NCI-H510A treated with DMSO at 0.1 percent for 48 hours (cell line): ENCODE results near the gene CORO2B.

ENCODE experiments used
- DNase-seq: peaks from one replicate; lab custom pipeline; 2025; lab: John Stamatoyannopoulos, UW

The CORO2B gene

GRCh38 chr15:68608844-68609232, 30.0 kb downstream of the CORO2B start:
- no peak for DNase-seq

DNA sequence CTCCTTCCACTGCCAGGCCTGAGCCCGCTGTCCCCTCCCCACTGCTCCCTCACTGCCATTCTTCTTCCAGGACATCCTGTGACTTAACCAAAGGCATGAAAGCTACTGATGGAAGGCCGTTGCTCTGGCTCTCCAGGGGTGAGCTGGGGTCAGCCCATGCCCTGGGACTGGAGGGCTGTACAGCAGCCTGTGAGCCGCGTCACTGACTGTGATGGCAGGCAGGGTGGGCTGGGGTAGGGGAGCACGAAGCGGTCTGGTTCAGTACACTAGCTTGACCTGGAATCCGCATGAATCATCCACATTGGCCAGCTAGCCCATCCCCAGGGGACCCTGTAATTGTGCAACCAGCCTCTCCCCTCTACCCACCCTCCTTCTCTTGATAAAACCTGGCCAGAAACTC, 30.8 kb downstream of the CORO2B start:
- no peak for DNase-seq

GRCh38 chr15:68610825-68611224, 32.0 kb downstream of the CORO2B start:
- DNase-seq = no peak

GRCh38 chr15:68612503-68612902, 33.7 kb downstream of the CORO2B start:
- no peak for DNase-seq

GRCh38 chr15:68612979-68613740, 34.4 kb downstream of the CORO2B start:
- DNase-seq = no peak

GRCh38 chr15:68614286-68615035, 35.7 kb downstream of the CORO2B start:
- no peak for DNase-seq

DNA sequence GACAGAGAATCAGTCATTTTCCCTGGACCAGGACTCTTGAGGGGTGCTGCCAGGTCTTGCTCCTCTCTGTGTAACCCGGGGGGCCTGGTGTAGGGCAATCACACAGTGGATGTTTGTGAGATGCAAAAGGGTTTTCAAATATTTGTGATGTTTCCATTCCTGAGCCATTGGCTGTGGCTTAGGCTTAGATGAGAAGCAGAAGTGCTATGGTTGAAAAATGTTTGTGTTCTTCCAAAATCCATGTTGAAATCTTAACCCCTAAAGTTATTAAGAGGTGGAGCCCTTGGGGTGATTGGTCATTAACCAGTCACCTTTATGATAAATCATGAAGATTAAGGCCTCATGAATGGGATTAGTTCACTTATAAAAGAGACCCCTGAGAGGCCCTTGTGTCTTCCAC, 36.5 kb downstream of the CORO2B start:
- DNase-seq = no peak

- no peak for DNase-seq
These were observed 37.0 kb downstream of the CORO2B start for GRCh38 chr15:68615811-68616210.

GRCh38 chr15:68616397-68616796, 37.6 kb downstream of the CORO2B start:
- peak; percentile 2 for DNase-seq

DNA sequence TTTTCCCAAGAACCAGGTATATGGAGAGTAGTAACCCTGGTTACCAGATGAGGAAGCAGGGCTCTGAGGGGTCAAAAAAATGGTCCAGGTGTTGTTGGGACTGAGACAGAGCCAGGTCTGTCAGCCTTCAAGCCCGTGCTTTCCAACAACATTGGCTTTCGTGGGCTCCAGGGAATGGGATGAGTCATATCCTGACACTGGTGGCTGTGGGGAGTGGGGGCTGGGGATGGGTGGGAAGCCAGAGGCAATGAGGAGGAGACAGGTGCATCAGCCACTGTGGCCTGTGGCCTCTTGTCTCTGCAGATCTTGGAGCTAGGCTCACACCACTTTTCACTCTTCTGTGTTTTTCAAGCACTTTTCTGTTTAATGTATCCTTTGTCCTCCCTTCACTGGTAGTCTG, 38.2 kb downstream of the CORO2B start:
- DNase-seq = no peak

- DNase-seq = no peak
These were observed 39.0 kb downstream of the CORO2B start for GRCh38 chr15:68617777-68618176.

DNA sequence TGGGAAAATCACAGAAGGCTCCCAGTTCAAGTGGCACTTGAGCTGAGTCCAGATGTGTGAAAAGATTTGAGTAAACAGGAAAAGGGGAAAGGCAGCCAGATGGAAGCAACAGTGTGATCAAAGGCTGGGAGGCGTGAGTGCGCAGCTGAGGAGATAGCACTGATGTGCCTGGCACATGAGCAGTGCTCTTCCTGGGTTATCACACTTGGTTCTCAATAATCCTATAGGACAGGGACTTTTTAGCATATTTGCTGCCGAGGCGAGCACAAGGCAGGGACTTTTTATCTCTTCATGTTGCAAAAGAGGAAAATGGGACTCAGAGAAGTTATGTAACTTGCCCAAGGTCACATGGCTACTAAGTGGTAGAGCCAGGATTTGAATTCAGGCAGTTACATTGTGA, 39.6 kb downstream of the CORO2B start:
- no peak for DNase-seq

GRCh38 chr15:68618908-68619698, 40.3 kb downstream of the CORO2B start:
- DNase-seq = no peak

GRCh38 chr15:68620721-68621527, 42.1 kb downstream of the CORO2B start:
- DNase-seq = no peak

DNA sequence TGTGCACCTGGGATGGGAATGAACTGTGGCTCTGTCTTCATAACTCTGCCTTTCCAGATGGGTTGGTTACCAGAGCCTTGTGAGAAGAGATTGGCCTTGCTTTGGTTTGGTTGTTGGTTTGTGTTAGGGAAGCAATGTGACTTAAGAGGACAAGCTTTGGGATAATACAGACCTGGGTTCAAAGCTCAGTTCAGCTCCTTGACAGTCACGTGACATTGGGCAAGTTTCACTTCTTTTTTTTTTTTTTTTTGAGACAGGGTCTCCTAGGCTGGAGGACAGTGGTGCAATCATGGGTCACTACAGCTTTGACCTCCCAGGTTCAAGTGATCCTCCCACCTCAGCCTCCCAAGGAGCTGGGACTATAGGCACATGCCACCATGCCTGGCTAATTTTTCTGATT, 42.7 kb downstream of the CORO2B start:
- DNase-seq = no peak

DNA sequence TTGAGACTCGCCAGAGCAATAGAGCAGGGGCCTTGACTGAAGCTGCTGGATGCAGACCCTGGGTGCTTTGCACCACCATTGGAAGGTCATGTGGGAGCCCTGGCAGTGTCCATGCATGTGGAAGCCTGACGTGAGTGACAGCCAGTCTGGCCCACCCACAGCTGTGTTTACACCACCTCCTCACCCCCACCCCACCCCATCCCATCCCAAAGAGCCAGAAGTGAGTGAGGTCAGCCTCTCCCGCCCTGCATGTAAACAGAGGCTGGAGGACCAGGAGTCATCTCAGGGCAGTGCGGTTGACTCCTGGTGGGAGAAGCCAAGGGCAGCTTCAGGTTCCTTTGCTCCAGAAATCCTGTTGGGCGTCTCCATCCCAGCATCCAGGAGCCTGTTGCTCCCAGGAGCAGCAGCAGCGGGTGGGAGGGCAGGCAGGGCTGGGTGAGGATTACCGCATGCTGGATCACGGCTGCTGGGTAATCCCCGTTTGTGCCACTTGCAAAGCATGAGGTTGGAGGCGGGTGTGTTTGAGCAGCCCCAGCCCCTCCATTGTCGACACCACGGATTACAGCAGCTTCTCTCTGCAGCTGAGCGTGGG, 44.6 kb downstream of the CORO2B start:
- no peak for DNase-seq

- no peak for DNase-seq
These were observed 47.1 kb downstream of the CORO2B start for GRCh38 chr15:68625853-68626252.

GRCh38 chr15:68626283-68626682, 47.5 kb downstream of the CORO2B start:
- no peak for DNase-seq

GRCh38 chr15:68626739-68627138, 47.9 kb downstream of the CORO2B start:
- no peak for DNase-seq

- no peak for DNase-seq
These were observed 48.7 kb downstream of the CORO2B start for GRCh38 chr15:68627476-68627875.

- DNase-seq = no peak
These were observed 49.2 kb downstream of the CORO2B start for GRCh38 chr15:68627995-68628394.
